NCI-H446 (cell line): ENCODE results near the gene PNPLA6.
"Not testable (repeated sequence)": the region's sequence is repeated elsewhere in the genome, so short reads cannot be mapped to it uniquely, and the experiment has no call there.

Source experiments
- DNase-seq, 2 experiments: peaks; one replicate each; lab custom pipeline; 2025; lab: John Stamatoyannopoulos, UW

PNPLA6 gene

DNA sequence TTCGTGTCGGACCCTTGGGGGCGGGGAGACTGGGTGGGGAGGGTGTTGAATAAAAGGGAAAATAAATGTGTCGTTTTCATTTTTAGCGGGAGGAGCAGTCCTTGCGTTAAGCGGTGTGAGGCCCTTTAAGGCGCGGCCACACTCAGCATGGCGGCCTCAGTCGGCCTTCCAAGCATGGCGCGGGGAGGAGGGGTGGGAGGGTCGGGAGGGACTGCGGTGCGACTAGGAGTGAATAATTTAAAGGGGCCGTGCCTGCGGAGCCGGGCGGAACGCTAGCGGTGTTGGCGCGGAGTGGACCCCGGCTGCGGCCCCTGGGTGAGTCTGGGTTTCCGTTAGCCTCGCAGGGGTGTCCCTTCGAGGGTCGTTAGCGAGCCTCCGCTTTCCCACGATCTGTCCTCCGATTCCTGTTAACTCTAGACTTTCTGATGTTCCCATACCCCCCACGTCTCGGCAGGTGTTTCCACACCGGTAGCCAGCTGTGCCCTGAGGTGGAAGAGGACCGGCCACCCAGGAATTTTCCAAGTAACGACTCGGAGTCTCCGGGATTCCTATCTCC, 1.5 kb upstream of the PNPLA6 start:
- peak; percentile 55 to 88 for DNase-seq

DNA sequence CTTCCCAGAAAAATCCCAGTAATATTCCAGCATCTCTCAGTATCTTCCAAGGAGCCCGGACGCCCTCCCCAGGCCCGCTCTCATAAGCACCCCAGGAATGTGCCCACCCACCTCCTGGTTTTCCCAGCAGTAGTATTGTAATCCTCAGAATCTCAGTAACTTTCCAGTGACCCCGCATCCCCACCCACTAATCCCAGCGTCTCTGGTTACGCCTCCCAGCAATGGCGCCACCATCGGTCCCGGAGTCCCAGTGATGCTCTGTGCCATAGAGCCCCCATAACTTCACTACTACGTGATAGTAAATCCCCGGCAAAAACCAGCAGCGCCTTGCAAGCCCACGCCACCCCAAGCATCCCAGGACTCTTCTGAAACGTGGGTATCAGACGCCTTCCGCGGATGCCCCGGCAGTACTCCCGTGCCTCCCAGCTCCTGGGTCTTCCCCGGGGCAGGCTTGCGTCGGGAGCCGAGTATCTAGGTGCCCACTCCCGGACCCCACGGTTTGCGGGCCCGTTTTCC, 928 bp upstream of the PNPLA6 start:
- peak in 1 of 2 experiments; percentile 29 for DNase-seq

DNA sequence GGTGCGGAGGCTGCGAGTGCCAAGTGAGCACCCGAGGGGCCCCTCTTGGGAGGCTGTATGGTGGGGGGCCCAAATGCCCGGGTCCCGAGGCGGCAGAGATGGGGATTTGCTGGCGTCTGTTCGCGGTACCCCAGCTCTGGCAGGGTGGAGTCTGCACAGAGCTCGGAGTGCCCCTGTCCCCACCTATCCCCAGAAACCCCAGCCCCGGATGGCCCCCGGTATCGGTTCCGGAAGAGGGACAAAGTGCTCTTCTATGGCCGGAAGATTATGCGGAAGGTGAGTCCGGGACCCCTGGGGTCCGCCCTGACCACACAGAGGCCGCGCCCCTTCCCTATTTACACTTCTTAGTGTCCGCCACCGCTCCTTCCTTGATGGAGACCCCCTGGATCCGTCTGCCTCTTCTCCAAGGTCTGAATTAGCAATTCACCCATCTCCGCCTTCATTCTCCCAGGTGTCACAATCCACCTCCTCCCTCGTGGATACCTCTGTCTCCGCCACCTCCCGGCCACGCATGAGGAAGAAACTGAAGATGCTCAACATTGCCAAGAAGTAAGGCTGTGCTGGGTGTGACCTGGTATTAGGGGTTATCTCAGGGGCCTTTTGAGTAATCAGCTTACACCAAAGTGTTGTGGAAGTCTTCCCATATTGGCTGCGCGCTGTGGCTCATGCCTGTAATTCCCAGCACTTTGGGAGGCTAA, 630 bp downstream of the PNPLA6 start:
- no peak for DNase-seq

DNA sequence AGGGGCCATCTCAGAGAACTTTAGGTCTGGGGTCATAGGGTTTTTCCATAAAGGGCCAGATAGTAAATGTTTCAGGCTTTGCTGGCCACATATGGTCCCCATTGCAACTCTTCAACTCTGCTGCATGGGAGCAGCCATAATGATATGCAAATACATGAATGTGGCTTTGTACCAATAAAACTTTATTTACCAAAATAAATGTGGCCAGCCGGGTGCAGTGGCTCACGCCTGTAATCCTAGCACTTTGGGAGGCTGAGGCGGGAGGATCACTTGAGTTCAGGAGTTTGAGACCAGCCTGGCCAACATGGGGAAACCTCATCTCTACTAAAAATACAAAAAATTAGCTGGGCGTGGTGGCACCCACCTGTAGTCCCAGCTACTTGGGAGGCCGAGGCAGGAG, 3.5 kb downstream of the PNPLA6 start:
- DNase-seq: not testable (repeated sequence)

DNA sequence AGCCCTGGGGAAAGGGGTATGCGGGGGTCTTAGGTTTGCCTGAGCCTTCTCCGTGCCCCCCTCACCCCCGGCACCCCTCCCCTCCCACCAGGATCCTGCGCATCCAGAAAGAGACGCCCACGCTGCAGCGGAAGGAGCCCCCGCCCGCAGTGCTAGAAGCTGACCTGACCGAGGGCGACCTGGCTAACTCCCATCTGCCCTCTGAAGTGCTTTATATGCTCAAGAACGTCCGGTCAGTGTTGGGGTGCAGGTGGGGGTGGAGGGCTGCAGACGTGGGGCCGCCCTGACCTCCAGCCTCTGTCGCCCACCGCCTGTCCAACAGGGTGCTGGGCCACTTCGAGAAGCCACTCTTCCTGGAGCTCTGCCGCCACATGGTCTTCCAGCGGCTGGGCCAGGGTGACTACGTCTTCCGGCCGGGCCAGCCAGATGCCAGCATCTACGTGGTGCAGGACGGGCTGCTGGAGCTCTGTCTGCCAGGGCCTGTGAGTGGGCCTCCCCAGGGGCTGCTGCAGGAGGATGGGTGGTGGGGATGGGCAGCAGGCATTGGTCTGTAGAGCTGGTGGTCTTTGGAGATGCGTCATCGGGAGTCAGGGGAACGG, 4.4 kb downstream of the PNPLA6 start:
- no peak for DNase-seq

DNA sequence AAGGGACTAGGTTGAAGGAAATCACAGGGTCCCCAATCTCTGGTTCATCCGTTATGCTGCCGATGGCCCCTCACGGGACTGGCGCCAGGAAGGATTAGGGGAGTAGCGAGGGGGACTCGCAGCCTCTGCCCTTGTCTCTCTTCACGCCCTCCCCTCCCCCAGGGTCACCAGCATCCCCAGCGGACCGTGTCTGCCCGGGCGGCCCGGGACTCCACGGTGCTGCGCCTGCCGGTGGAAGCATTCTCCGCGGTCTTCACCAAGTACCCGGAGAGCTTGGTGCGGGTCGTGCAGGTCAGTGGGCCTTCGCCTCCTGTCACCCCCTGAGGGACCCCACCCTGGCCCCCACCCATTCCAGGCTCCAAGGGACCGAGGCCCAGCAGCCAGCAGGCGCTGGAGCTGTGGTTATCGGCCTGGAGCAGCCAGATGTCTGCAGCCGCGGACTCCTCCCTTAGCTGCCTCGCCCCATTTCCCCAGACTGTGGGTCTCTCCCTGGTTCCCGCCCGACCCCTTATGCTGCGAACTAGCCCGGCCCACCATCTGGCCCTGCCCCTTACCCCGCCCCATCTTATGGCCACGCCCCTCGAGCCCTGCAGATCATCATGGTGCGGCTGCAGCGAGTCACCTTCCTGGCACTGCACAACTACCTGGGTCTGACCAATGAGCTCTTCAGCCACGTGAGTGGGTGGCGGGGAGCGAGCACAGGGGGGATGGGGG, 5.4 kb downstream of the PNPLA6 start:
- DNase-seq: no peak

DNA sequence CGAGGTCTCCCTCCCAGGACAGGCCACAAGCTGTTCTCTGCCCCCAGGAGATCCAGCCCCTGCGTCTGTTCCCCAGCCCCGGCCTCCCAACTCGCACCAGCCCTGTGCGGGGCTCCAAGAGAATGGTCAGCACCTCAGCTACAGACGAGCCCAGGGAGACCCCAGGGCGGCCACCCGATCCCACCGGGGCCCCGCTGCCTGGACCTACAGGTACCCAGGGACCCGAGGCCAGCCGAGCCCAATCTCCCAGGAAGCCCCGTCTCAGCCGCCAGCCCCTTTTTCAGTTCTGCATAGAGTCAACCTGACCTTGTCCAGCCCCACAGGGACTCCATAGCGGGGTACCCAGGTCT, 5.9 kb downstream of the PNPLA6 start:
- DNase-seq: no peak

DNA sequence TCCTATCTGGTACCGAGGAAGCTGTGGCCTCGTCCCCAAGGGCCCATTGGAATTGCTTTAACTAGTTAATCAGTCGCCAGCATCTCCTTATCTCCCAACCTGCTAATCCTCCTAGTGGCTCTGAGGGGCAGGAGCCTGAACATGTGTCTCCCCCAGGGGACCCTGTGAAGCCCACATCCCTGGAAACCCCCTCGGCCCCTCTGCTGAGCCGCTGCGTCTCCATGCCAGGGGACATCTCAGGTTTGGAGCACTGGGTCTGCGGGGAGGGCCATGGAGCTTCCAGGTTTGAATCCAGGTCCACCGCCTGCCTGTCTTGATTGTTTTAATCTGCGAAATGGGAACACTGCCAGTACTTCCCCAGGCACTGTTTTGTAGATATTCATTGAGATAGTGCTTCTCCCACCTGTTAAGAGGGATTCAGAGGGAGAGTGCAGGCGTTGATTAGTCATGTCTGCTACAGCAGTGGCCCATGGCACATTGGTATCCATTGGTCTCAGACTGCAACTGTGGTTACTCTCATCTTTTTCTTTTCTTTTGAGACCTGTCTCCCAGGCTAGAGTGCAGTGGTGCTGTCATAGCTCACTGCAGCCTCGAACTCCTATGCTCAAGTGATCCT, 6.4 kb downstream of the PNPLA6 start:
- no peak for DNase-seq

DNA sequence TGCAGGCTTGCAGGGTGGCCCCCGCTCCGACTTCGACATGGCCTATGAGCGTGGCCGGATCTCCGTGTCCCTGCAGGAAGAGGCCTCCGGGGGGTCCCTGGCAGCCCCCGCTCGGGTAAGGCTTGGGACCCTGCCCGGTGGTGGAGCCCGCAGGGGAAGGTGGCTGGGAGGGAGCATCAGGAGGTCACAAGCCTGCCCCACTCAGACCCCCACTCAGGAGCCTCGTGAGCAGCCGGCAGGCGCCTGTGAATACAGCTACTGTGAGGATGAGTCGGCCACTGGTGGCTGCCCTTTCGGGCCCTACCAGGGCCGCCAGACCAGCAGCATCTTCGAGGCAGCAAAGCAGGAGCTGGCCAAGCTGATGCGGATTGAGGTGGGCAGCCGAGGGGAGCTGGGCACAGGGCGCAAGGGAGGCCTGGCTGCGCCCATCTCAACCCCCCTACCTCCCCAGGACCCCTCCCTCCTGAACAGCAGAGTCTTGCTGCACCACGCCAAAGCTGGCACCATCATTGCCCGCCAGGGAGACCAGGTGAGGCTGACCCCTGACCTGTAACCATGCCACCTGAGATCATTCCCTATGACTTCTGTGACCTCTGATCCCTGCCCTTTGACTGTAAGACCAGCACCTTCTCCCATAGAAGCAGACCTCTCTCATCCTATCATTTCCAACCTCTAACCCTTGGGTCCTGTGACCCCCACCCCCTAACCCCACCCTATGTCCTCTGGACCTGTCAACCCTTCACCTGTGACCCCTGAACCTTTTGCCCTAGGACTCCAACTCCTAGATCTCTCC, 7.2 kb downstream of the PNPLA6 start:
- no peak for DNase-seq

DNA sequence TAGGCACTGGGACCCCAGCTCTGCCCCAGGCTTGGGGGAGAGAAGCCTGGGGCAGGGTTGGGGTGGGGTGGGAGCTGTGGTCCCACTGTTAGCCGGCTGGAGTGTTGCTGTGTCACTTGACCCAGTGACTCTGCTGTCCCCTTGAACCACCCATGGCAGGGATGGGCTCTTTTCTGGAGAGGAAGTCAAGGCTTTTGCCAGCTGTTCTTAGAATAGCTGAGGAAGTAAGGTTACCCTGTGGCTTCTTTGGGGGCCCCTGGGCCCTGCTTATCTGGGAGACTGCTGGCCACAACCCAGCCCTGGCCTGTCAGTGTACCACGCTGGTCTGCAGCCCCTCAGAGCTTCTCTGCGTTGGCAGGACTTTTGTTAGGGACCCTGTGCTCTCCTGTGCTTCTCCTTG, 9.1 kb downstream of the PNPLA6 start:
- DNase-seq: no peak

DNA sequence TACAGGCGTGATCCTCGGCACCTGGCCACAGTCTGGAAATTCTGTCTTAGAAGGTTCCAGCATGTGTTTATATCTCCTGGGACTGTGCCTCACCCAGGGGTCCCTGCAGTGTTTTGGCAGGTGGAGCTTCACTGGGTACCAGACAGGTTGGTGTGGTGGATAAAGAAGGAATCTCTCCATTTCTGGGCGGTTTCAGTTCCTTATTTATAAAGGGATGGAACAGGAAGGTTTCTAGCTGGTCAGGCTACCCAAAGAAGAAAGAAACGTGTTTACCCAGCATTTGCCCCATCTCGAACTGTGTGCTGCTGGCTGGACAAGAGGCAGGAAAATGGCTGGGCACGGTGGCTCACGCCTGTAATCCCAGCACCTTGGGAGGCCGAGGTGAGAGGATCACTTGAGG, 9.8 kb downstream of the PNPLA6 start:
- DNase-seq: no peak

DNA sequence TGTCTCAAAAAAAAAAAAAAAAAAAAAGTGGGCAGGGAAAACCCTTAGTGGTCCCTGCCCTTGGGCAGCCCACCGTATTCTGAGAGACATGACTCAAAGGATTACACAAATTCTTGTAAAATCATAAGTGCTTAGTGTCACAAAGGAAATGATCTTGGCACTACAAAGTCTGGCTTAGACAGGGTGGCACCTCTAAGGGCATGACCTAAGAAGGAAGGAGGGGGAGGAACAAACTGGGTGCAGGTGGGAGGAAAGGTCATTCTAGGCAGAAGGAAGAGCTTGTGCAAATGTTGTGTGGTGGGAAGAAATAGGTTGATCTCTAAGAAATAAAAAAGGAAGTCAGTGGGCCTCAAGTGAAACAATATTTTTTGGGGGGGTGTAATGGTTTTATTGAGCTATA, 10.4 kb downstream of the PNPLA6 start:
- no peak for DNase-seq

DNA sequence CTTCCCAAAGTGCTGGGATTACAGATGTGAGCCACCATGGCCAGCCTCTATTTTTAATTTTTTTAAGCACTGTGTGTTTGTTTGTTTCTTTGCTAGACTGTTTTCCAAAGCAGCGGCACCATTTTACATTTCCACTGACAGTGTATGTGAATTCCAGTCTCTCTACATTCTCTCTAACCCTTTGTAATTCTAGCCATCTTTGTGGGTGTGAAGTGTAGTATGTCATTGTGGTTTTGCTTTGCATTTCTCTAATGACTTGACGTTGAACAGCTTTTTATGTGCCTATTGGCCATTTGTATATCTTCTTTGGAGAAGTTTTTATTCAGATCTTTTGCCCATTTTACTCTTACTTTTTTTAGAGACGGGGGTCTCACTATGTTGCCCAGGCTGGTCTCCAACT, 11.6 kb downstream of the PNPLA6 start:
- DNase-seq: no peak

DNA sequence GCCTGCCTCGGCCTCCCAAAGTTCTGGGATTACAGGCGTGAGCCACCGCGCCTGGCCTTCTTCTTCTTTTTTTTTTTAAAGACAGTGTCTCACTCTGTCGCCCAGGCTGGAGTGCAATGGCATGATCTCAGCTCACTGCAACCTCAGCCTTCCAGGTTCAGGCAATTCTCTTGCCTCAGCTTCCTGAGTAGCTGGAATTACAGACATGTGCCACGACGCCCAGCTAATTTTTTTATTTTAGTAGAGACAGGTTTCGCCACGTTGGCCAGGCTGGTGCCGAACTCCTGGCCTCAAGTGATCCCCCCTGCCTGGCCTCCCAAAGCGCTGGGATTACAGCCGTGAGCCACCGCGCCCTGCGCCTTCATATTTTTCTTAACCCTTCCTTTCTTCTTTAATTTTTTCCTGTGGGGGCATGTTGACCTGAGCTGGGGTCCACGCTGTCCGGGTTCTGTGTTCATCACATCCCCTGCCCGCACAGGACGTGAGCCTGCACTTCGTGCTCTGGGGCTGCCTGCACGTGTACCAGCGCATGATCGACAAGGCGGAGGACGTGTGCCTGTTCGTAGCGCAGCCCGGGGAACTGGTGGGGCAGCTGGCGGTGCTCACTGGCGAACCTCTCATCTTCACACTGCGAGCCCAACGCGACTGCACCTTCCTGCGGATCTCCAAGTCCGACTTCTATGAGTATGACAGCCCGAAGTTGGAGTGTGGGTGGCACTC, 14.1 kb downstream of the PNPLA6 start:
- no peak for DNase-seq

DNA sequence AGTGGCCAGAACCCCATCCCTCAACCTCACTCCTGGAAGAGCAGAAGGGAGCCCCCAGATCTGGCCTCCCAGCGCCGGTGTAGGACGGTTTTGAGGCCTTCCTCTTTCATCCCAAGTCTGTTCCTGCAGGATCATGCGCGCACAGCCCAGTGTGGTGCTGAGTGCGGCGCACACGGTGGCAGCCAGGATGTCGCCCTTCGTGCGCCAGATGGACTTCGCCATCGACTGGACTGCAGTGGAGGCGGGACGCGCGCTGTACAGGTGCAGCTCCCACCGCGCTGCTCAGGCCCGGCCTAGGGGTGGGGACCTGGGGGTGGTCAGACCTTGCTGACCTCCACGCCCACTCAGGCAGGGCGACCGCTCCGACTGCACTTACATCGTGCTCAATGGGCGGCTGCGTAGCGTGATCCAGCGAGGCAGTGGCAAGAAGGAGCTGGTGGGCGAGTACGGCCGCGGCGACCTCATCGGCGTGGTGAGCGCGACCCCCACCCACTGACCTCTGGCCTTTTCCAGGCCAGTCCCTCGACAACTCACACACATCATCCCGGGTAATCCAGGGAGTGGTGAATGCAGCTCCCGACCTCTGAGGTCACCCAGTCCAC, 14.8 kb downstream of the PNPLA6 start:
- no peak for DNase-seq

DNA sequence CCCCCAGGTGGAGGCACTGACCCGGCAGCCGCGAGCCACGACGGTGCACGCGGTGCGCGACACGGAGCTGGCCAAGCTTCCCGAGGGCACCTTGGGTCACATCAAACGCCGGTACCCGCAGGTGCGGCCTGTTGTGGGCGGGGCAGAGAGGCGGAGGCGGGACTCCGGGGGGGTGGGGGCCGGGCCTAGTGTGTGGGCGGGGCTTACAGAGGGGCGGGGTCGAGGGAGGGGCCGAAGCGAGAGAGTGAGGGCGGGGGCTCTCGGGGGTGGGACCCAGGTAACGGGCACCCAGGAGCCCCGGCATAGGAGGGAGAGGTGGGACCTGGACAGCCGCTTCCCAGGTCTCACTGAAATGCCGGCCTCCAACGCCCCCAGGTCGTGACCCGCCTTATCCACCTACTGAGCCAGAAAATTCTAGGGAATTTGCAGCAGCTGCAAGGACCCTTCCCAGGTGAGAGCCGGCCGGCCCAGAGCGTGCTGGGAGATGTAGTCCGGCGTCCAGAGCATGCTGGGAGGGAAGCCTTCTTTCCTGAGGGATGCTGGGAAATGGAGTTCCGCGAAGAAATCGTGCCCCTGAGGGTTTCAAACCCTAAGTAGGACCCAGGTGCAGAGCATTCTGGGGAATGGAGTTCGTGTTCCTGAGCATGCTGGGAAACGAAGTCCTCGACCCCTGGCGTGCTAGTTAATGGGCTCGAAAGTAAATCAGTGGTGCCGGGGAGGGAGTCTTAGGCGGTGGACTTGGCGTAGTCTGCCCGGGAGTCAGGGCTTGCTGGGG, 15.7 kb downstream of the PNPLA6 start:
- no peak for DNase-seq

DNA sequence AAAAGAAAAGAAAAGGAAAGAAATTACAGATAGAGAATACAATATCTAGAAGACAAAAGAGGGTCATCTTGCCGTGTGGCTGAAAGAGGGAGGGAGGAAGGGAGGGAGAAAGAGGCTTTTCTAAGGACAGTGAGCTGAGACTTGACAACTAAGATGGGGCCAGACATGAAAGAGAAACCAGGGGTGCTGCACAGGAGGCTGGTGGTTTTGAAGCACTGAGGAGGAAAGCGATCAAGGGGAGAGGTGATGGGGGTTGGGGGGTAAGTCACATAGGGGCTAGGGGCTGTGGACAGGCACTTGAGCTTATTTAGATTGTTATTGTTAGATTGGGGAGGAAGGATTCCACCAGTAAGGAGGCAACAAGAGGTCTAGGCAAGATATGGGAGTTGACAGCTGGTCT, 17.3 kb downstream of the PNPLA6 start:
- DNase-seq: no peak

DNA sequence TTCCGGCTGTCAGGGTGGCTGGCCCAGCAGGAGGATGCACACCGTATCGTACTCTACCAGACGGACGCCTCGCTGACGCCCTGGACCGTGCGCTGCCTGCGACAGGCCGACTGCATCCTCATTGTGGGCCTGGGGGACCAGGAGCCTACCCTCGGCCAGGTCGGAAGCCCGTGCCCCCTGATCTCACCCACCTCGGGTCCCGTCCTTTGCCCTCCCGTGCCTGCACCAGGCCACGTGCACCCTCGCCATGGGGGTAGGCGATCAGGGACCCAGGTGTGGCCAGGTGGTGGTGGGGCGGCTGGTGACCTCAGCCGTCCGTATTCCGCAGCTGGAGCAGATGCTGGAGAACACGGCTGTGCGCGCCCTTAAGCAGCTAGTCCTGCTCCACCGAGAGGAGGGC, 19.0 kb downstream of the PNPLA6 start:
- DNase-seq: no peak

DNA sequence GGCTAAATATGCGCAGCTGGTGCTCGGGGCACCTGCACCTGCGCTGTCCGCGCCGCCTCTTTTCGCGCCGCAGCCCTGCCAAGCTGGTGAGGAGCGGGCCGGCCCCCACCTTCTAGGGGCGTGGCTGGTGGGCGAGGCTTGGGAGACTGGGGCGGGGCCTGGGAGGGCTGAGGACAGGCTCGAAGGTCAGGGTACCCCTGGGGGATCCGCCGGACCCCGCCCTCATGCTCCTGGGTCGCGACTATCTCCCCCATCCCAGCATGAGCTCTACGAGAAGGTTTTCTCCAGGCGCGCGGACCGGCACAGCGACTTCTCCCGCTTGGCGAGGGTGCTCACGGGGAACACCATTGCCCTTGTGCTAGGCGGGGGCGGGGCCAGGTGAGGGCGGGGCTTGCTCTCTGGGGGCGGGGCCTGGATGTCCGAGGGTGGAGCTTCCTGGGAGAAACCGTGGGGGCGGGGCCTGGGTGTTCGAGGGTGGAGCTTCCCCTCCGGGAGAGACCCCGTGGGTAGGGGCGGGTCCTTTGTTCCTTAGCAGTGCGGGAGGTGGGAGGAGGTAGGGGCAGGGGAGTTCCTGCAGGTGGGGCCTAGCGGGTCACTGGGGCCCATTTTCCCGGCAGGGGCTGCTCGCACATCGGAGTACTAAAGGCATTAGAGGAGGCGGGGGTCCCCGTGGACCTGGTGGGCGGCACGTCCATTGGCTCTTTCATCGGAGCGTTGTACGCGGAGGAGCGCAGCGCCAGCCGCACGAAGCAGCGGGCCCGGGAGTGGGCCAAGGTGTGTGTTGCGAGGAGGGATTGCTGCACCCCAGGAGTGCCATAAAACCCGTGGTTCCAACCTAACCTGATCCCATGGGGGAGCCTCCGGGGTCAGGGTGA, 19.7 kb downstream of the PNPLA6 start:
- DNase-seq: no peak
